ENCODE measurements around the gene CHRM4.

CHRM4 gene

GRCh38 chr11:46346886-46347636, 44.5 kb downstream of the CHRM4 start, which contains the start of gene DGKZ:
Gene DGKZ (plus strand): TSS chr11:46347463. CDS start chr11:46347660, 197 bp downstream.
- peak; percentile 86 for DNase-seq

GRCh38 chr11:46345881-46346484, 45.6 kb downstream of the CHRM4 start:
- DNase-seq, result no peak

- DNase-seq, result peak; percentile 62
Observed at GRCh38 chr11:46345131-46345597, 46.4 kb downstream of the CHRM4 start.

DNA sequence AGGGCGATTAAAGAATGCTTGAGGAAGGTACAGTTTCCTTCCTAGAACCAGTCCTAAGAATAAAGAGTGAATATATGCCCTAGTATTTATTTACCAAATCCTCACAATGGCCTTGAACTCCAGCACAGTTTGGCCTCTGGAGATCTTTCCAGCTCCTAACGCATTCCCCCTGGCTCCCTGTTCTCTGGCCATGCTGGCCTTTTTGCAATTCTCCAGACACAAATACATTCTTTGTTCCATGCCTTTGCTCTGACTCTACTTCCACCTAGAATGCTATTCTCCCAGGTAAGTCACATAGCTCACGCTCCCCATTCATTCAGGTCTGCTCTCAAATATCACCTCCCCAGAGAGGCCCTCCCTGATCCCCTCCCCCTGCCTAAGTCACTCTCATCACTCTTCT, 48.1 kb downstream of the CHRM4 start:
- no peak for DNase-seq

GRCh38 chr11:46342239-46342638, 49.3 kb downstream of the CHRM4 start:
- peak; percentile 53 for DNase-seq

GRCh38 chr11:46341454-46341853, 50.1 kb downstream of the CHRM4 start:
- DNase-seq, result no peak

DNA sequence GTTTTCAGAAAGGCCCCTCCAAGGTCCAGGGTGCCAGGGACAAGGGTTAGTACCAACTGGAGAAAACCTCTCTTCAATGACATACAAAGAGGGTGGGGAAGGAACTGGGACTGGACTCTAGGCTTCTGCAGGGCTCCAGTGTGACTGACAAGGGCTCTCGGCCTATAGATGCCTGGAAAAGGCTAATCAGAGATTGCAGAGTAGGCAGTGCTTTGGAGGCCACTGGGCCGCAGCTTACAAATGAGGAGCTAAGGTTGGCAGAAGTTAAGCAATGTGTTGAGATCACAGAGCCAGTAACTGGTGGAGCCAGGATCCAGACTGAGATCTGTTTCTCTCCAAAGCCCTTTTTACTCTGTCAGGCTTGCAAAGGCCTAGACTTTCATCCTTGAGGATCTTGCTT, 51.8 kb downstream of the CHRM4 start:
- no peak for DNase-seq

GRCh38 chr11:46338988-46339666, 52.4 kb downstream of the CHRM4 start:
- no peak for DNase-seq

- no peak for DNase-seq
Observed at GRCh38 chr11:46338636-46338987, 53.0 kb downstream of the CHRM4 start.

GRCh38 chr11:46337626-46338345, 53.8 kb downstream of the CHRM4 start:
- DNase-seq, result no peak

DNA sequence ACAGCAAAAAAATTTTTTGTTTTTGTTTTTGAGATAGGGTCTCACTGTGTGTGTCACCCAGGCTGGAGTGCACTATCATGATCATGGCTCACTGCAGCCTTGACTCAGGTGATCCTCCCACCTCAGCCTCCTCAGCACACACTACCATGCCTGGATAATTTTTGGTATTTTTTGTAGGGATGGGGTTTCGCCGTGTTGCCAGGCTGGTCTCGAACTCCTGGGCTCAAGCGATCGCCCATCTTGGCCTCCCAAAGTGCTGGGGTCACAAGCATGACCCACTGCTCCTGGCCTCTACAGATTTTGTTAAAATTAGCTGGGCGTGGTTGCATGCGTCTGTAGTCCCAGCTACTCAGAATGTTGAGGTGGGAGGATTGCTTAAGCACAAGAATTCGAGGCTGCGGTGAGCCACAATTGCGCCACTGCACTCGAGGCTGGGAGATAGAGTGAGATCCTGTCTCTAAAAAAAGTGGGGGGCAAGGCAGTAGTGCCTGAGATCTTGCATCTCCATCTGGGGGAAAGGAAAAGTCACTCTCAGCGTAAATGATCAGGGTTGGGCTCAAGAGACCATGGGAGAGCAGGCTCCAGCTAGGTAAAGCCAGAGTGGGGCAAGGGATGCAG, 54.9 kb downstream of the CHRM4 start:
- peak; percentile 77 for DNase-seq

DNA sequence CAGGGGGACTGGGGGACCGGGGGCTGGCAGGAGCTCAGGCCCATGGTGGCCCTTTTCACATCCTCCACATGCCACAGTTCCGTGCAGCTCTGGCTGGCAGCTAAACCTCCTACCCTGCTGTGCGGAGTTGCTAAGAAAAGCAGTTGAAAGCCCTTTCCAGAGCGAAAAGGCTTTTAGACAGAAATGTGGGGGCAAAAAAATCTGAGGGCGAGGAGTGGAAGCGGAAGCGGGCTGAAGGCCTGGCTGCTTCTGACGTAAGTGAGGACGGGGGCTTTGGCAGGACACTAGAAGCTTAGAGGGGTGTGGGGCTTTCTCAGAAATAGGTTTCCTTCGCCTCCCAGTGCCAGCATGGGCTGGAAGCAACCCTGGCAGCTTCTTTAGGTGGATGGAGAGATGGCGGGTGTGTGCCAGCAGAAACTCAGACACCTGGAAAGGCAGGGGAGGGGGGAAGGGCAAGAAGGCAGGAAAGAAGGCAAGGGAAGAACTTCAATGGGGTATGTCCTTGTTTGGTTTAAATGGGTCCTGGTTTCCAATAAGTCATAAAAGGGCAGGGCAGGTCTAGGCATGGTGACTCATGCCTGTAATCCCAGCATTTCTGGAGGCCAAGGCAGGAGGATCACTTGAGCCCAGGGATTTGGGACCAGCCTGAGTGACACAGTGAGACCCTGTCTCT, 55.5 kb downstream of the CHRM4 start:
- DNase-seq, result no peak

DNA sequence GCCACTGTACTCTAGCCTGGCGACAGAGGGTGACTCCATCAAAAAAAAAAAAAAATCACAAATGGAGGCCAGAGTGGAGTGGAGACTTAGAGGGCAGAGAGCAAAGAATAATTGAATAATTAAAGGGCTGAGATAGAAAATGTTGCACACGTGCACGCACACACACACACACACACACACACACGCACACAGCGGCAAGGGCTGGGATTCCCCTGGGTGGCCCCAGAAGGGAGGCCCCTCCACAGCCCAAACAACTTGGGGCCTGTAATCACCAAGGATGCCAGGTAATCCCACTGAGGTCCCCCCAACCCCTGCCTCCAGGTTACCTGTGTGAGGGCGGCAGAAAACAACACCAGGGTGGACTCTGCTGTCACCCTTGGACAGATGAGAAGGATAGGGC, 56.3 kb downstream of the CHRM4 start:
- DNase-seq, result no peak

- no peak for DNase-seq
Observed at GRCh38 chr11:46334211-46334610, 57.4 kb downstream of the CHRM4 start.

Measured in hematopoietic multipotent progenitor cell treated with erythropoietin and hydrocortisone succinate and interleukin-3 and kit ligand, for 6 days (in vitro differentiated cells).